K562 (cell line): ENCODE data around the gene C15orf61. TPM values are rescaled to one million over a fixed set of nuclear protein-coding genes. Genes with fewer than 3 reads are reported as not detected.

ENCODE experiments used
- AFF1 ChIP-seq, 2 experiments: fragments of 450-650 bp; IDR thresholded peaks; 2 replicates each; pipeline ENCODE4 v1.6.1; 2018; ENCODE audit warnings: mild to moderate bottlenecking in 2 of 2, low read depth in 1 of 2; ENCODE audit not compliant: partially characterized antibody in 2 of 2
- ATF2 ChIP-seq: sonication (generic); formaldehyde crosslinking; IDR thresholded peaks from 2 replicates; pipeline ENCODE4 v1.8.1; 2022; ENCODE audit warnings: missing genetic modification reagents
- CTCF ChIP-seq, 3 experiments: IDR thresholded peaks in 2 of 3; conservative IDR thresholded peaks in 1 of 3; 2 replicates each; pipeline ENCODE4 v1.5.1; 2011 to 2012; ENCODE audit warnings: low read length in 3 of 3, mild to moderate bottlenecking in 3 of 3, control low read depth in 2 of 3, improper control_type of control experiment in 1 of 3, inconsistent platforms in 1 of 3, low read depth in 1 of 3, mixed read lengths in 1 of 3, moderate library complexity in 1 of 3; ENCODE audit not compliant: insufficient read depth in 2 of 3
- EZH2 ChIP-seq: IDR thresholded peaks from 2 replicates; pipeline ENCODE4 v1.6.1; 2012; ENCODE audit warnings: low read depth, mild to moderate bottlenecking, inconsistent platforms, low read length, borderline replicate concordance
- GATAD2B ChIP-seq: fragments of 450-650 bp; IDR thresholded peaks from 2 replicates; pipeline ENCODE4 v1.6.1; 2017; ENCODE audit warnings: mild to moderate bottlenecking, borderline replicate concordance
- LCOR ChIP-seq: sonication (generic); formaldehyde crosslinking; IDR thresholded peaks from 2 replicates; pipeline ENCODE4 v1.8.0; 2022; ENCODE audit warnings: mild to moderate bottlenecking, missing genetic modification reagents
- MCM7 ChIP-seq, 2 experiments: fragments of 450-650 bp; IDR thresholded peaks; 2 replicates each; pipeline ENCODE4 v1.6.1; 2016 to 2018
- MEF2A ChIP-seq: IDR thresholded peaks from 2 replicates; pipeline ENCODE4 v1.6.1; 2011; ENCODE audit warnings: low read depth, mild to moderate bottlenecking, low read length, moderate library complexity; ENCODE audit not compliant: control insufficient read depth
- MYC ChIP-seq, 2 experiments: fragments of 250-450 bp in 1 of 2; sonication (Bioruptor Pico) in 1 of 2; IDR thresholded peaks; 2 replicates each; pipeline versions ENCODE4 v1.5.1 to v1.6.1; 2012 to 2021; ENCODE audit warnings: low read depth in 2 of 2, borderline replicate concordance in 1 of 2, improper control_type of control experiment in 1 of 2, low read length in 1 of 2, mild to moderate bottlenecking in 1 of 2, moderate library complexity in 1 of 2
- NBN ChIP-seq: fragments of 450-650 bp; IDR thresholded peaks from 2 replicates; pipeline ENCODE4 v1.6.1; 2016; ENCODE audit warnings: low read depth, mild to moderate bottlenecking
- PRDM10 ChIP-seq: fragments of 450-650 bp; IDR thresholded peaks from 2 replicates; pipeline ENCODE4 v1.6.1; 2018; ENCODE audit not compliant: partially characterized antibody
- SLC30A9 ChIP-seq: fragments of 250-450 bp; sonication (Bioruptor Pico); IDR thresholded peaks from 2 replicates; pipeline ENCODE4 v1.8.0; 2022; ENCODE audit warnings: mild to moderate bottlenecking, moderate library complexity
- SMARCA4 ChIP-seq: fragments of 450-650 bp; IDR thresholded peaks from 2 replicates; pipeline ENCODE4 v1.6.1; 2016
- ZNF133 ChIP-seq: fragments of 250-450 bp; sonication (Bioruptor Pico); IDR thresholded peaks from 2 replicates; pipeline ENCODE4 v1.4.0; 2020; ENCODE audit warnings: mild to moderate bottlenecking
- ZNF695 ChIP-seq: fragments of 450-650 bp; formaldehyde crosslinking; IDR thresholded peaks from 2 replicates; pipeline ENCODE4 v1.4.0; 2020; ENCODE audit warnings: mild to moderate bottlenecking, moderate library complexity
- polyA plus RNA-seq, 8 experiments: library from polyadenylated mRNA; depleted of rRNA in 4 of 8; stranded (reverse) in 5 of 8; unstranded in 3 of 8; fragments of >200 nt; fragmentation: Nextera tagmentation in 2 of 8; fragmentation: Illumina TruSeq in 1 of 8; extraction: Ambion mirVana in 2 of 8; extraction: Trizol in 1 of 8; gene quantifications; 2 replicates each; pipeline versions ENCODE4 v1.2.1 to v1.2.3, GENCODE V29; 2011 to 2014; ENCODE audit warnings: inconsistent platforms in 1 of 8, missing spikeins in 1 of 8
- total RNA-seq, 7 experiments: library from RNA; depleted of rRNA in 6 of 7; stranded (reverse); fragments of >200 nt in 6 of 7; fragmentation: Illumina TruSeq in 2 of 7; extraction: Trizol in 2 of 7; gene quantifications; 2 replicates each; pipeline versions ENCODE4 v1.2.1 to v1.2.3, GENCODE V29; 2011 to 2021; ENCODE audit warnings: low replicate concordance in 1 of 7

The C15orf61 gene
- total and polyA plus RNA-seq, 9 of the 15 experiments (the other 6 are each of a cell fraction or from before 2014, with no cell fraction given), result 1.6 to 10.5 (median 4.3) TPM

GRCh38 chr15:67521783-67522568 lies 1.0 kb downstream of the C15orf61 start (continued):
- TF ChIP-seq PRDM10, result peak; percentile 33
- TF ChIP-seq GATAD2B, result peak; percentile 34; the same call in 1 of the 2 replicates
- peak in 1 of 3 experiments; percentile 7; a peak in 1 of 6 replicates for TF ChIP-seq CTCF (IDR thresholded peaks at IDR 0.05 in 2 of 3, conservative IDR thresholded peaks at IDR 0.05 in 1 of 3; ENCODE audit: insufficient read depth in 2 of 3, low read depth in 1 of 3, low read length in 3 of 3)
- TF ChIP-seq EZH2, result no peak
- TF ChIP-seq AFF1 (IDR thresholded peaks at IDR 0.05; ENCODE audit: low read depth in 1 of 2, partially characterized antibody in 2 of 2), result peak in 1 of 2 experiments; percentile 16
- TF ChIP-seq MEF2A, result 0 out of 2 replicates have a peak, but pooled peaks have one; percentile 53
- 0 out of 2 replicates have a peak, but pooled peaks have one; percentile 9 for TF ChIP-seq SMARCA4
- no peak for TF ChIP-seq LCOR (CRISPR knock-in tag)
- TF ChIP-seq MYC (IDR thresholded peaks at IDR 0.05; ENCODE audit: low read depth, low read length), result no peak
- no peak; the same call in 1 of the 2 replicates for TF ChIP-seq MYC (CRISPR knock-in tag; IDR thresholded peaks at IDR 0.05; ENCODE audit: borderline replicate concordance, low read depth)
- TF ChIP-seq ZNF695 (CRISPR knock-in tag), result no peak
- TF ChIP-seq SLC30A9, result no peak
- TF ChIP-seq ZNF133, result no peak
- 0 out of 2 replicates have a peak, but pooled peaks have one; percentile 3 for TF ChIP-seq NBN
- no peak for TF ChIP-seq ATF2 (CRISPR knock-in tag)
- no peak for TF ChIP-seq MCM7 (IDR thresholded peaks at IDR 0.05)
